Small intestine (tissue), 7 donors: ENCODE results near the gene IDH3G. TPM values are rescaled to one million over a fixed set of nuclear protein-coding genes. Genes with fewer than 3 reads are reported as not detected.

Source experiments
- DNase-seq, 2 donors: peaks; one replicate each; pipeline versions ENCODE4 v3.0.0 to v3.0.0-alpha.2; 2013
- FAIRE-seq: peaks from 2 replicates; lab custom pipeline; 2012; peaks lifted over from hg19 to GRCh38; lab: Jason Lieb, UNC
- H3K27ac ChIP-seq, 3 donors: one replicate each; pipeline ENCODE4 v1.5.1; 2013; ENCODE audit warnings: low read length in 2 of 3, mild to moderate bottlenecking in 2 of 3, control low read depth in 1 of 3, inconsistent platforms in 1 of 3, low read depth in 1 of 3, moderate library complexity in 1 of 3
- H3K27me3 ChIP-seq, 3 donors: one replicate each; pipeline ENCODE4 v1.6.1; 2013; ENCODE audit warnings: low read length in 3 of 3, inconsistent platforms in 1 of 3; ENCODE audit not compliant: control insufficient read depth in 3 of 3, insufficient read depth in 3 of 3
- H3K36me3 ChIP-seq, 3 donors: one replicate each; pipeline ENCODE4 v1.6.1; 2013; ENCODE audit warnings: low read length in 3 of 3, inconsistent platforms in 1 of 3, low read depth in 1 of 3, mild to moderate bottlenecking in 1 of 3, moderate library complexity in 1 of 3; ENCODE audit not compliant: control insufficient read depth in 3 of 3, insufficient read depth in 2 of 3
- H3K4me1 ChIP-seq, 3 donors: one replicate each; pipeline ENCODE4 v1.6.1; 2013; ENCODE audit warnings: low read length in 2 of 3, inconsistent platforms in 1 of 3, low read depth in 1 of 3, mild to moderate bottlenecking in 1 of 3, moderate library complexity in 1 of 3; ENCODE audit not compliant: control insufficient read depth in 3 of 3, insufficient read depth in 2 of 3
- H3K4me3 ChIP-seq, 3 donors: one replicate each; pipeline ENCODE4 v1.5.1; 2013; ENCODE audit warnings: low read length in 3 of 3, control low read depth in 1 of 3, inconsistent platforms in 1 of 3, low read depth in 1 of 3, mild to moderate bottlenecking in 1 of 3, moderate library complexity in 1 of 3
- H3K9me3 ChIP-seq, 2 donors: one replicate each; pipeline ENCODE4 v1.6.1; 2013; ENCODE audit warnings: low read depth in 1 of 2, low read length in 1 of 2; ENCODE audit not compliant: control insufficient read depth in 2 of 2, insufficient read depth in 1 of 2
- WGBS, 3 donors: extraction: QIAGEN DNeasy Blood & Tissue Kit; methylation state at CpG; one replicate each; pipeline ENCODE4 v1.1.7; 2013; 5-methylcytosine and 5-hydroxymethylcytosine counted together
- polyA plus RNA-seq, 4 donors: library from polyadenylated mRNA; stranded (reverse) in 3 of 4; unstranded in 1 of 4; fragments of 200-250 nt in 3 of 4; fragments of 120-200 nt in 1 of 4; gene quantifications; one replicate each; pipeline versions ENCODE4 v1.2.1 to v1.2.3, GENCODE V29; 2013
- donor health status: healthy with polysubstance abuse.
- donor health status: control.
- donor health status: control.
- donor health status: Bipolar disorder and iron deficiency.
- donor health status: healthy.

The IDH3G gene
- polyA plus RNA-seq, 4 donors: 59.9 to 114 (median 85.5) TPM

GRCh38 chrX:153775293-153776119 lies 18.7 kb downstream of the IDH3G start:
- FAIRE-seq (no peak), DNase-seq (no peak)
- no peak overlapping the region for H3K4me3 ChIP-seq
- 85 to 88% (median 86%) methylated on average over 25 to 42 of the region's 42 CpGs for WGBS, 3 donors
- no peaks in the 10 kb centered on the region for H3K9me3 ChIP-seq
- H3K27me3 ChIP-seq: peaks cover 0 to 3% (median 0%) of the 10 kb centered on the region in 3 donors
- H3K36me3 ChIP-seq: no peaks in the 10 kb centered on the region
- no peaks in the 10 kb centered on the region for H3K4me1 ChIP-seq
- H3K27ac ChIP-seq: no peak overlapping the region

GRCh38 chrX:153774576-153775292 lies 19.4 kb downstream of the IDH3G start:
- DNase-seq: no peak
- Histone ChIP-seq H3K9me3 (no peaks in the 10 kb centered on the region), H3K36me3 (no peaks in the 10 kb centered on the region), H3K27me3 (no peaks in the 10 kb centered on the region), H3K27ac (no peak overlapping the region), H3K4me1 (no peaks in the 10 kb centered on the region), H3K4me3 (no peak overlapping the region)
- no peak for FAIRE-seq
- 88 to 90% (median 89%) methylated on average over 13 to 37 of the region's 37 CpGs for WGBS, 3 donors

- WGBS, 3 donors: 90 to 92% (median 91%) methylated on average over 18 to 48 of the region's 48 CpGs
- Histone ChIP-seq H3K9me3 (no peaks in the 10 kb centered on the region), H3K4me1 (no peaks in the 10 kb centered on the region), H3K4me3 (no peak overlapping the region), H3K27me3 (no peaks in the 10 kb centered on the region), H3K27ac (no peak overlapping the region), H3K36me3 (no peaks in the 10 kb centered on the region)
- DNase-seq (no peak), FAIRE-seq (no peak)
These were observed 20.2 kb downstream of the IDH3G start for GRCh38 chrX:153773741-153774575.

- Histone ChIP-seq H3K4me1 (no peaks in the 10 kb centered on the region), H3K27ac (no peak overlapping the region), H3K4me3 (no peak overlapping the region), H3K36me3 (no peaks in the 10 kb centered on the region), H3K27me3 (no peaks in the 10 kb centered on the region), H3K9me3 (no peaks in the 10 kb centered on the region)
- DNase-seq: no peak
- WGBS, 3 donors: 86 to 96% (median 92%) methylated on average over 10 to 23 of the region's 23 CpGs
- FAIRE-seq: no peak
These were observed 21.0 kb downstream of the IDH3G start for GRCh38 chrX:153773218-153773611.

- no peaks in the 10 kb centered on the region for H3K9me3 ChIP-seq
- H3K4me1 ChIP-seq: no peaks in the 10 kb centered on the region
- 59 to 76% (median 74%) methylated on average over 11 to 21 of the region's 21 CpGs for WGBS, 3 donors
- no peaks in the 10 kb centered on the region for H3K27me3 ChIP-seq
- no peak overlapping the region for H3K4me3 ChIP-seq
- H3K36me3 ChIP-seq: no peaks in the 10 kb centered on the region
- DNase-seq: no peak
- no peak overlapping the region for H3K27ac ChIP-seq
- no peak for FAIRE-seq
These were observed 21.6 kb downstream of the IDH3G start for GRCh38 chrX:153772316-153773217.

- Histone ChIP-seq H3K9me3 (no peaks in the 10 kb centered on the region), H3K27ac (no peak overlapping the region), H3K4me3 (no peak overlapping the region), H3K36me3 (no peaks in the 10 kb centered on the region), H3K27me3 (no peaks in the 10 kb centered on the region), H3K4me1 (no peaks in the 10 kb centered on the region)
- no peak for FAIRE-seq
- DNase-seq: no peak
- 80 to 90% (median 82%) methylated on average over 24 to 37 of the region's 37 CpGs for WGBS, 3 donors
These were observed 22.5 kb downstream of the IDH3G start for GRCh38 chrX:153771415-153772315.
